Duodenal mucosa (tissue), 2 donors: Measurements from ENCODE around the gene CCSER1.

ENCODE experiments used
- H3K27ac ChIP-seq: one replicate; pipeline ENCODE4 v1.7.0; 2013; ENCODE audit warnings: low read depth, low read length
- H3K27me3 ChIP-seq, 2 donors: one replicate each; pipeline ENCODE4 v1.7.0; 2013; ENCODE audit warnings: low read length in 2 of 2, control low read depth in 1 of 2; ENCODE audit not compliant: insufficient read depth in 2 of 2, control insufficient read depth in 1 of 2
- H3K36me3 ChIP-seq, 2 donors: one replicate each; pipeline ENCODE4 v1.7.0; 2013; ENCODE audit warnings: low read length in 2 of 2, control low read depth in 1 of 2; ENCODE audit not compliant: insufficient read depth in 2 of 2, control insufficient read depth in 1 of 2
- H3K4me1 ChIP-seq, 2 donors: one replicate each; pipeline ENCODE4 v1.7.0; 2013; ENCODE audit warnings: low read length in 2 of 2, control low read depth in 1 of 2; ENCODE audit not compliant: insufficient read depth in 2 of 2, control insufficient read depth in 1 of 2
- H3K4me3 ChIP-seq, 2 donors: one replicate each; pipeline ENCODE4 v1.7.0; 2013; ENCODE audit warnings: low read length in 2 of 2, low read depth in 1 of 2
- H3K9ac ChIP-seq, 2 donors: one replicate each; pipeline ENCODE4 v1.7.0; 2013; ENCODE audit warnings: low read length in 2 of 2, low read depth in 1 of 2
- H3K9me3 ChIP-seq, 2 donors: one replicate each; pipeline ENCODE4 v1.7.0; 2013; ENCODE audit warnings: low read length in 2 of 2, control low read depth in 1 of 2; ENCODE audit not compliant: control insufficient read depth in 1 of 2

CCSER1 gene

GRCh38 chr4:90159193-90159592, 32.0 kb downstream of the CCSER1 start:
- Histone ChIP-seq H3K27me3 (no peaks in the 10 kb centered on the region), H3K27ac (no peak overlapping the region), H3K9me3 (no peaks in the 10 kb centered on the region), H3K4me3 (no peak overlapping the region), H3K9ac (no peak overlapping the region), H3K36me3 (no peaks in the 10 kb centered on the region), H3K4me1 (no peaks in the 10 kb centered on the region)

DNA sequence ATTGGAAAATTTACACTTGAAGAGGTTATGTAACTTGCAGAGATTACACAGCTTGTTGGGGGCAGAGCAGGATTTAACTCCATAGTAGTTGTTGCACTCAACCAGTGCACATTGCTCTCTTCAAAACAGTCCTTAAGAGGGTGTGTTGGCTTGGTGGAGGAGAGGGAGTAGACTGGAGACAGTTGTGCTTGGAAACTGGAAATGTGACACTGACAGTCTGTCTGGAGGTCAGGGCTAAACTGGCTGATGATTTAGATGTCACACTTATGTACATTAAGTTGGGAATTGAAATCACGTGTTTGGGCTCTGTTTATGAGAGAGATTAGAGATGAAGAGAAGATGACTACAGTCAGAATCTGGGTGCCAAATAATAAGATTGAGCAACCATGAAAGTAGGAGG, 32.9 kb downstream of the CCSER1 start:
- Histone ChIP-seq H3K36me3 (no peaks in the 10 kb centered on the region), H3K27ac (no peak overlapping the region), H3K4me1 (no peaks in the 10 kb centered on the region), H3K9ac (no peak overlapping the region), H3K9me3 (no peaks in the 10 kb centered on the region), H3K4me3 (no peak overlapping the region), H3K27me3 (no peaks in the 10 kb centered on the region)

GRCh38 chr4:90162566-90162965, 35.4 kb downstream of the CCSER1 start:
- H3K27me3 ChIP-seq, result no peaks in the 10 kb centered on the region
- H3K4me1 ChIP-seq, result no peaks in the 10 kb centered on the region
- H3K4me3 ChIP-seq, result no peak overlapping the region
- H3K36me3 ChIP-seq, result no peaks in the 10 kb centered on the region
- no peak overlapping the region for H3K9ac ChIP-seq
- no peak overlapping the region for H3K27ac ChIP-seq
- H3K9me3 ChIP-seq, result no peaks in the 10 kb centered on the region

DNA sequence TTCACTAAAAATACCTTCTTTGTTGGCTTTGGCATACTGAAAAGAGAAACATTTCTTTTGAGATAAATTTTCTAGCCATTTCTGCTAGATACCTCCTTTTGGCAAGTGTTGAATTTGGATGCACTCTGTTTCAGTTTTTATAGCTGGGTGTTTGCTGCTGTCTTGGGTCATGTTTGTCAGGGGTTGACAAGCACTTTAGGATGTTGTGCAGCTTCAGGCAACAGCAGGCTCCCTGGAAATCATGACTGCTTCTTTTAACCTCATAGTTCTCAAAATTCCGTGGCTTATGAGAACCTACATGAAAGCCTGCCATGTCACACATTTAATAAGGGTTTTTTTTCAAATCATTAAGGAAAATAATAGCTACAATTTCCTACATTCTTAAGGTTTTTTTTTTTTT, 36.7 kb downstream of the CCSER1 start:
- H3K27me3 ChIP-seq, result no peaks in the 10 kb centered on the region
- no peak overlapping the region for H3K9ac ChIP-seq
- H3K27ac ChIP-seq, result no peak overlapping the region
- no peaks in the 10 kb centered on the region for H3K4me1 ChIP-seq
- H3K9me3 ChIP-seq, result no peaks in the 10 kb centered on the region
- H3K4me3 ChIP-seq, result no peak overlapping the region
- no peaks in the 10 kb centered on the region for H3K36me3 ChIP-seq

DNA sequence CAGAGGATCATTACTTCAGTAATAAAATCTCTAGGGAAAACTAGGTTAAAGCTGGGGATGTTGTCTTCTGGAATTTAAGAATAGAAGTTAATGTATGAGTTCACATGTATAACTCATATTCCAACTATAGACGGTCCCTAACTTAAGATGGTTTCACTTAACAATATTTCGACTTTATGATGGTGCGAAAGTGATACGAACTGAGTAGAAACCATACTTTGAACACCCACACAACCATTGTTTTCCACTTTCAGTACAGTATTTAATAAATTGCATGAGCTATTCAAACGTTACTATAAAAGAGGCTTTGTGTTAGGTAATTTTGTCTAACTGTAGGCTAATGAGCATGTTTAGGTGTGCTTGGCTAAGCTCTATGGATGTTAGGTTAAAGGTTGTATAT, 38.7 kb downstream of the CCSER1 start:
- no peak overlapping the region for H3K9ac ChIP-seq
- no peak overlapping the region for H3K27ac ChIP-seq
- no peaks in the 10 kb centered on the region for H3K4me1 ChIP-seq
- no peak overlapping the region for H3K4me3 ChIP-seq
- no peaks in the 10 kb centered on the region for H3K9me3 ChIP-seq
- H3K36me3 ChIP-seq, result no peaks in the 10 kb centered on the region
- no peaks in the 10 kb centered on the region for H3K27me3 ChIP-seq

GRCh38 chr4:90171491-90171890, 44.3 kb downstream of the CCSER1 start:
- H3K4me1 ChIP-seq, result no peaks in the 10 kb centered on the region

GRCh38 chr4:90174621-90175023, 47.4 kb downstream of the CCSER1 start:
- H3K4me3 ChIP-seq, result no peak overlapping the region

More at GRCh38 chr4:90171491-90171890, 44.3 kb downstream of the CCSER1 start:
- H3K9ac ChIP-seq, result no peak overlapping the region
- no peak overlapping the region for H3K4me3 ChIP-seq
- no peak overlapping the region for H3K27ac ChIP-seq
- no peaks in the 10 kb centered on the region for H3K36me3 ChIP-seq
- H3K9me3 ChIP-seq, result no peaks in the 10 kb centered on the region
- no peaks in the 10 kb centered on the region for H3K27me3 ChIP-seq

DNA sequence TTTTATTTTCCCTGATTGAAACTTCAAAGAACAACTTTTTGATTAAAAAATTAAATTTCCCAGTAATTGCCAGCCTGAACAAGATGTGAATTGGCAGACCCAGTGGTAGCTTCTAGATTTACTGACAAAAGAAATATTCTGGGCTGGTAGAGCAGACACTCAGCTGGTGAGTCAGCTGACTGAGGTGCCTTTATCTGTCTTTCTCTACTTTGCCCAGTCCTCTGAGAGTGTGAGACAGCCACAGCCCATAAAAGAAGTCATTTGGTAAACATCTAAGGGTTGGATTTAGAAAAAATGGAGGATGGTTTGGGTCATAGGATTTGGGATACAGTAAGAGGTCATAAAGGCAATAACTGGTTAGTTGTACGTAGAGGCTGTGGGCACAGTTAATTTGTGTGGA, 54.5 kb downstream of the CCSER1 start:
- H3K27ac ChIP-seq, result no peak overlapping the region
- no peaks in the 10 kb centered on the region for H3K9me3 ChIP-seq
- no peaks in the 10 kb centered on the region for H3K36me3 ChIP-seq
- H3K4me1 ChIP-seq, result peaks cover 10 to 41% of the 10 kb centered on the region in 2 donors
- H3K4me3 ChIP-seq, result no peak overlapping the region
- no peaks in the 10 kb centered on the region for H3K27me3 ChIP-seq
- no peak overlapping the region for H3K9ac ChIP-seq

More at GRCh38 chr4:90174621-90175023, 47.4 kb downstream of the CCSER1 start:
- H3K36me3 ChIP-seq, result no peaks in the 10 kb centered on the region
- no peak overlapping the region for H3K27ac ChIP-seq
- no peak overlapping the region for H3K9ac ChIP-seq
- no peaks in the 10 kb centered on the region for H3K27me3 ChIP-seq
- H3K9me3 ChIP-seq, result no peaks in the 10 kb centered on the region
- H3K4me1 ChIP-seq, result no peaks in the 10 kb centered on the region

DNA sequence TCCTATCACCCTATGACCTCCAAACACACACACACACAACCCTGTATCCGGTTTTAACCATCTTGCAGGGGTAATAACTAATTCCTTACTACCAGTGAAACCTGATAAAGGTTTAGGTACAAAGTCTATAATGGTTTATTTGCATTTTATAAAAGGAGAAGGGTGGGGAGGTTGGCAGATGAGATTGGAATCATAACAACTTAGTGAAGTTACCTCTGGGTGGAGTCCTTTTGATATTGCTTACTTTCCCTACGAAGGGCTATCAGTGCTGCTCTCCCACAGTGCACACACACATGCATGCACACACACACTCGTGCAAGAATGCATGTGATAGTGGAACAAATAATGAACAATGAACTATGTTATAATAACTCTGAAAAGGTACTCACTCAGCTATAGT, 56.1 kb downstream of the CCSER1 start:
- Histone ChIP-seq H3K9ac (no peak overlapping the region), H3K27me3 (no peaks in the 10 kb centered on the region), H3K27ac (no peak overlapping the region), H3K36me3 (no peaks in the 10 kb centered on the region), H3K4me1 (peaks cover 10 to 47% of the 10 kb centered on the region in 2 donors), H3K9me3 (no peaks in the 10 kb centered on the region), H3K4me3 (no peak overlapping the region)

DNA sequence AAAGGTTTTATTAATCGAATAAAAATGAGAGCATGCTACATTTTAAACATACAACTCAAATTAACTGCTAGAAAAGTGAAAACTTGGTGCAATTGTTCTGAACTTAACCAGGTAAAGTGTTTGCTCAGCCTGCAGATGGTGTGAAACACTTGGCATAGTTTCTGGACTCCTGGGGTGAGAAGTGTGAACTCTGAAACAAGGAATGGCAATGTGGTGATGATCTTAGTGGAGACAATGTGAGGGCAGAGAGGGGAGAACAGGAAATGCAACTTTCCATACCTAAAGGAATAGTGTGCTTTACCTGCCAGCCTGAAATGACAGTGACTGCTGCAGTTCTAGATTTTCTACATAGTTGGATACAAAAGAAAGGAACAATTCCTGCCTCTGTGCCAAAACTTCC, 57.4 kb downstream of the CCSER1 start:
- no peak overlapping the region for H3K9ac ChIP-seq
- H3K36me3 ChIP-seq, result no peaks in the 10 kb centered on the region
- H3K27me3 ChIP-seq, result no peaks in the 10 kb centered on the region
- no peak overlapping the region for H3K27ac ChIP-seq
- H3K4me1 ChIP-seq, result peaks cover 10 to 47% of the 10 kb centered on the region in 2 donors
- H3K4me3 ChIP-seq, result no peak overlapping the region
- no peaks in the 10 kb centered on the region for H3K9me3 ChIP-seq

GRCh38 chr4:90185416-90185815, 58.2 kb downstream of the CCSER1 start:
- Histone ChIP-seq H3K27ac (no peak overlapping the region), H3K4me1 (peaks cover 10 to 47% of the 10 kb centered on the region in 2 donors), H3K9ac (no peak overlapping the region), H3K36me3 (no peaks in the 10 kb centered on the region), H3K9me3 (no peaks in the 10 kb centered on the region), H3K4me3 (no peak overlapping the region), H3K27me3 (no peaks in the 10 kb centered on the region)
